DND-41 (cell line): ENCODE results near the gene MAP1LC3B.

ENCODE experiments used
- CTCF ChIP-seq: IDR thresholded peaks from 2 replicates; pipeline ENCODE4 v1.5.1; 2012; ENCODE audit warnings: borderline replicate concordance, low read length, moderate library complexity, mild to moderate bottlenecking; ENCODE audit not compliant: poor library complexity, severe bottlenecking; ENCODE audit errors: extremely low read depth
- EZH2 ChIP-seq: IDR thresholded peaks from 3 replicates; pipeline ENCODE4 v1.6.1; 2012; ENCODE audit warnings: borderline replicate concordance, low read depth, mild to moderate bottlenecking, moderate library complexity, low read length, inconsistent platforms; ENCODE audit not compliant: severe bottlenecking

DNA sequence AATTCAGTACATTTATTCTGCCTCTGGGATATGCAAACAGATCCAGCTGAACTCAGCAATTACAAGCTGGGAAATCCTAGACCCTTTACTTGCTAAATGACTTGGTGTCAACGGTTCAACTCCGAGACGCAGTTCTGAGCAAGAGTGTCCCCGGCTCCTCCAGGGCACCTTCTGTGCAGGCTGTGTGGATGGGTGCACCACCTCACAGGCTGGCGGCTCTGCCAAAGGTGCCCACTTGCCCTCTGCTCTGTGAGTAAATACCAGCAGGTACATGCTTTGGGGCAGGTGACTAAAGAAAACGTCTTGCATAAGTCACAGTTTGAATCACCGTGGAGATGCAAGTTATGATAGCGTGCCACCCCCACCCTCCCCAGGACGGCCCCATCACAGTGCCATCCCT lies 23.3 kb downstream of the MAP1LC3B start:
- TF ChIP-seq CTCF: no peak
- TF ChIP-seq EZH2: no peak
